ENCODE measurements around the gene GPC4. TPM values are rescaled to one million over a fixed set of nuclear protein-coding genes. Genes with fewer than 3 reads are reported as not detected.

GPC4 gene
- total and polyA plus RNA-seq, 2 donors (not counting 3 experiments of a cell fraction or from before 2014, with no cell fraction given): 0.20 TPM; not detected in 1

GRCh38 chrX:133325422-133325821, 89.9 kb downstream of the GPC4 start:
- Histone ChIP-seq H2AFZ (ENCODE audit: low read depth, low read length) (no peak overlapping the region), H3K36me3 (ENCODE audit: control insufficient read depth in 2 of 2, extremely low read depth in 1 of 2, insufficient read depth in 2 of 2, low read length in 2 of 2) (no peaks in the 10 kb centered on the region), H3K79me2 (ENCODE audit: control insufficient read depth, insufficient read depth, low read length) (no peaks in the 10 kb centered on the region), H3K4me3 (replicated peaks in 1 of 3; ENCODE audit: insufficient read depth in 1 of 3, low read depth in 1 of 3, low read length in 3 of 3) (no peak overlapping the region), H3K4me2 (ENCODE audit: insufficient read depth, low read length) (no peak overlapping the region), H3K9ac (replicated peaks; ENCODE audit: extremely low read depth, insufficient read depth, low read length) (no peak overlapping the region), H4K20me1 (replicated peaks; ENCODE audit: control insufficient read depth, extremely low read depth, insufficient read depth, low read length) (no peaks in the 10 kb centered on the region), H3K9me1 (replicated peaks; ENCODE audit: control insufficient read depth, extremely low read depth, insufficient read depth, low read length) (no peaks in the 10 kb centered on the region), H3K4me1 (ENCODE audit: control insufficient read depth, extremely low read depth, insufficient read depth, low read length) (no peaks in the 10 kb centered on the region), H3K27ac (ENCODE audit: insufficient read depth, low read depth, low read length) (no peak overlapping the region), H3K9me3 (replicated peaks; ENCODE audit: control insufficient read depth, insufficient read depth, low read length) (no peaks in the 10 kb centered on the region), H3K27me3 (ENCODE audit: control insufficient read depth in 2 of 2, insufficient read depth in 2 of 2, low read length in 2 of 2) (no peaks in the 10 kb centered on the region)
- ChIA-PET CTCF (no interaction called here), POLR2A (no interaction called here)
- FAIRE-seq (no peak), DNase-seq (ENCODE audit: low read depth, low spot score) (no peak)
- BruUV-seq (replicated peaks): no TSS peak
- TF ChIP-seq MAX (IDR thresholded peaks at IDR 0.05; ENCODE audit: insufficient read depth, insufficient read length) (no peak), FOS (IDR thresholded peaks at IDR 0.05; ENCODE audit: borderline replicate concordance, insufficient read depth, low read length) (no peak), MYC (IDR thresholded peaks at IDR 0.05; ENCODE audit: low read depth, low read length) (no peak), JUN (IDR thresholded peaks at IDR 0.05; ENCODE audit: borderline replicate concordance, insufficient read depth, insufficient read length, low read depth) (no peak), EZH2 (IDR thresholded peaks at IDR 0.05; ENCODE audit: borderline replicate concordance, low read depth, low read length, severe bottlenecking) (no peak), CTCF (IDR thresholded peaks at IDR 0.05; ENCODE audit: extremely low read depth in 1 of 2, insufficient read depth in 1 of 2, low read depth in 1 of 2, low read length in 2 of 2) (no peak), POLR2AphosphoS5 (IDR thresholded peaks at IDR 0.05; ENCODE audit: insufficient read depth, low read depth, low read length) (no peak), POLR2A (IDR thresholded peaks at IDR 0.05; ENCODE audit: low read depth, low read length) (no peak), GATA2 (IDR thresholded peaks at IDR 0.05; ENCODE audit: insufficient read depth, insufficient read length, low read depth, low read length) (no peak)
- dilution Hi-C loops (cut with MboI; ENCODE audit: extremely low pct_ligation_motif_present, low sequenced_read_pairs): no loop called here
- intact Hi-C loops (cut with micrococcal nuclease): no loop called here

Measured in endothelial cell of umbilical vein (primary cell).